ENCODE data around the gene NR3C1. TPM values are rescaled to one million over a fixed set of nuclear protein-coding genes. Genes with fewer than 3 reads are reported as not detected.

NR3C1 gene
- total RNA-seq, 1 experiment from 2014 or later: 31.4 TPM

DNA sequence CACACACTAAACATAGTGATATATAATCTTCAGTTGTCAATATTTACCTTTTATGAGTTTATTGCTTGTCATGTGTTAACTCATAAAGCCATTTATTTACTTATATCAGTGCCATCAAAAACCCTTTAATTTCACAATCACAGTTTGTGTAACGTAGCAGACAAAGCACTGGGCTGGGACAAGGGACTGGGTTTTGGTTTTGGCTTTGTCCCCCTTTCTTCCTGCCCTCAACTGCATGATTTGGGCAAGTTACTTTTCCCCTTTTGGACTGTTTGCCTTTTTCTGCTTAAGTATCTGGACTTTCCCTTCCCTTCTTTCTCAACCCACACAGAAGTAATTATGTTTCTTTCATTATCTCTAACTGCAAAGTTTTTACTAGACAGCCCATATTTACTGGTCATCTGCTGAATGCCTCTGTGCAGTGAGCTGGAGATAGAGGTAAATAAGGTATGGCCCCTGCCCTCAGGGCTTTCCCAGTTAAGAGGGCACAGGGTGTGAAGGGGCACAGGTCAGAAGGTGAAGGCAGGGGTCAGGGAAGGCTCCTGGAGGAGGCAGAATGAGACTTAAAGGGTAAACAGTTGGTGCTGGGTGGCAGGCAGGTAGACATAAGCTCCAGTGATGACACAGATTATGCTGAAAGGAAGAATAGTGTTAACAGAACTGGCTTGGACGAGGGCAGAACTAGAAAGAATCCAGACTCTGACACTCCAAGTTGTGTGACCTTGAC lies 14.8 kb upstream of the NR3C1 start:
- Histone ChIP-seq H2BK5ac (ENCODE audit: insufficient read length, low read length) (no peak overlapping the region), H3K4me1 (ENCODE audit: insufficient read depth, low read length) (no peaks in the 10 kb centered on the region), H3K23ac (ENCODE audit: insufficient read length, low read depth, low read length) (no peak overlapping the region), H3K79me2 (ENCODE audit: insufficient read depth, low read length) (no peaks in the 10 kb centered on the region), H3K14ac (ENCODE audit: insufficient read depth, low read length) (no peak overlapping the region), H3K4me2 (ENCODE audit: insufficient read depth, insufficient read length, low read length) (no peak overlapping the region), H3K27ac (ENCODE audit: insufficient read length, low read depth, low read length) (no peak overlapping the region), H3K27me3 (ENCODE audit: insufficient read depth, low read length) (no peaks in the 10 kb centered on the region), H4K20me1 (ENCODE audit: control insufficient read depth, insufficient read depth, insufficient read length) (no peaks in the 10 kb centered on the region), H3K9ac (ENCODE audit: extremely low read depth, insufficient read length, low read length) (no peak overlapping the region), H3K4ac (ENCODE audit: low read depth, low read length) (no peak overlapping the region), H3K23me2 (ENCODE audit: insufficient read length, low read depth, low read length, poor library complexity, severe bottlenecking) (no peaks in the 10 kb centered on the region), H4K8ac (replicated peaks; ENCODE audit: insufficient read length, low read depth, low read length) (no peak overlapping the region), H3T11ph (ENCODE audit: low read length) (no peak overlapping the region), H4K91ac (ENCODE audit: insufficient read length, low read depth, low read length) (no peak overlapping the region), H2BK12ac (ENCODE audit: insufficient read length, low read depth, low read length) (no peak overlapping the region), H4K5ac (ENCODE audit: insufficient read length, low read depth, low read length) (no peak overlapping the region), H3K79me1 (ENCODE audit: insufficient read depth, low read depth, low read length, poor library complexity, severe bottlenecking) (no peaks in the 10 kb centered on the region), H2AFZ (ENCODE audit: low read length) (no peak overlapping the region), H3K9me3 (ENCODE audit: control insufficient read depth, low read depth, low read length) (no peaks in the 10 kb centered on the region), H2BK15ac (ENCODE audit: low read depth, low read length) (no peak overlapping the region), H3K18ac (ENCODE audit: insufficient read length, low read depth, low read length) (no peak overlapping the region), H2AK5ac (ENCODE audit: insufficient read length, low read length) (no peak overlapping the region), H3K56ac (ENCODE audit: insufficient read length, low read depth, low read length) (no peak overlapping the region), H2BK20ac (ENCODE audit: low read depth, low read length, poor library complexity, severe bottlenecking) (no peak overlapping the region), H2BK120ac (ENCODE audit: low read depth, low read length, poor library complexity, severe bottlenecking) (no peak overlapping the region)
- WGBS (ENCODE audit: extremely low coverage, insufficient read length, low lambda C conversion rate): no CpG with 5 or more reads among the region's 2 CpGs
- Mint-ChIP-seq H3K4me1 (peaks cover 12 to 14% of the 10 kb centered on the region in 2 experiments), H3K4me3 (no peak overlapping the region), H3K9me3 (no peaks in the 10 kb centered on the region), H3K27ac (no peak overlapping the region; a peak in 1 of 7 replicates), H3K36me3 (ENCODE audit: insufficient read depth in 1 of 3, low read depth in 3 of 3) (no peaks in the 10 kb centered on the region), H3K27me3 (ENCODE audit: low read depth) (no peaks in the 10 kb centered on the region)
- TF ChIP-seq, protein P1, sequence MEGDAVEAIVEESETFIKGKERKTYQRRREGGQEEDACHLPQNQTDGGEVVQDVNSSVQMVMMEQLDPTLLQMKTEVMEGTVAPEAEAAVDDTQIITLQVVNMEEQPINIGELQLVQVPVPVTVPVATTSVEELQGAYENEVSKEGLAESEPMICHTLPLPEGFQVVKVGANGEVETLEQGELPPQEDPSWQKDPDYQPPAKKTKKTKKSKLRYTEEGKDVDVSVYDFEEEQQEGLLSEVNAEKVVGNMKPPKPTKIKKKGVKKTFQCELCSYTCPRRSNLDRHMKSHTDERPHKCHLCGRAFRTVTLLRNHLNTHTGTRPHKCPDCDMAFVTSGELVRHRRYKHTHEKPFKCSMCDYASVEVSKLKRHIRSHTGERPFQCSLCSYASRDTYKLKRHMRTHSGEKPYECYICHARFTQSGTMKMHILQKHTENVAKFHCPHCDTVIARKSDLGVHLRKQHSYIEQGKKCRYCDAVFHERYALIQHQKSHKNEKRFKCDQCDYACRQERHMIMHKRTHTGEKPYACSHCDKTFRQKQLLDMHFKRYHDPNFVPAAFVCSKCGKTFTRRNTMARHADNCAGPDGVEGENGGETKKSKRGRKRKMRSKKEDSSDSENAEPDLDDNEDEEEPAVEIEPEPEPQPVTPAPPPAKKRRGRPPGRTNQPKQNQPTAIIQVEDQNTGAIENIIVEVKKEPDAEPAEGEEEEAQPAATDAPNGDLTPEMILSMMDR (conservative IDR thresholded peaks at IDR 0.05): no peak
- no peak for DNase-seq

Measured in H9 (cell line).